HG03378 (cell line): ENCODE data around the gene HIVEP2.

Experiments
- ATAC-seq: cut with Tn5 transposase; IDR thresholded peaks from one replicate; pipeline ENCODE4 v1.9.1; 2021; ENCODE audit warnings: mild to moderate bottlenecking, moderate library complexity; ENCODE audit not compliant: unreplicated experiment

HIVEP2 gene

GRCh38 chr6:142867988-142868812 is 76.8 kb downstream of the HIVEP2 start:
- ATAC-seq, result peak; percentile 48

GRCh38 chr6:142867355-142867801 is 77.6 kb downstream of the HIVEP2 start:
- no peak for ATAC-seq

- no peak for ATAC-seq
These were observed 81.0 kb downstream of the HIVEP2 start for GRCh38 chr6:142863981-142864380.

- no peak for ATAC-seq
These were observed 83.3 kb downstream of the HIVEP2 start for GRCh38 chr6:142861711-142862110.

- no peak for ATAC-seq
These were observed 84.5 kb downstream of the HIVEP2 start for GRCh38 chr6:142860498-142860897.

- ATAC-seq, result no peak
These were observed 87.0 kb downstream of the HIVEP2 start for GRCh38 chr6:142857796-142858555.

GRCh38 chr6:142857233-142857761 is 87.7 kb downstream of the HIVEP2 start:
- ATAC-seq, result peak; percentile 41

- peak; percentile 68 for ATAC-seq
These were observed 88.2 kb downstream of the HIVEP2 start for GRCh38 chr6:142856624-142857232.

GRCh38 chr6:142855893-142856623 is 88.9 kb downstream of the HIVEP2 start:
- ATAC-seq, result peak; percentile 20

GRCh38 chr6:142854589-142855488 is 90.1 kb downstream of the HIVEP2 start:
- no peak for ATAC-seq

- ATAC-seq, result no peak
These were observed 91.5 kb downstream of the HIVEP2 start for GRCh38 chr6:142853244-142854180.

GRCh38 chr6:142851601-142852000 is 93.4 kb downstream of the HIVEP2 start:
- ATAC-seq, result no peak

- peak; percentile 52 for ATAC-seq
These were observed 94.1 kb downstream of the HIVEP2 start for GRCh38 chr6:142850679-142851423.

GRCh38 chr6:142848976-142849375 is 96.0 kb downstream of the HIVEP2 start:
- ATAC-seq, result no peak

GRCh38 chr6:142848156-142848555 is 96.8 kb downstream of the HIVEP2 start:
- ATAC-seq, result no peak

- ATAC-seq, result no peak
These were observed 98.1 kb downstream of the HIVEP2 start for GRCh38 chr6:142846883-142847287.

GRCh38 chr6:142846459-142846831 is 98.5 kb downstream of the HIVEP2 start:
- ATAC-seq, result no peak
